CD4-positive, alpha-beta T cell treated with Interleukin-6 for 4 hours (primary cell): ENCODE data around the gene ZSWIM3.
"Not testable (repeated sequence)": the region's sequence is repeated elsewhere in the genome, so short reads cannot be mapped to it uniquely, and the experiment has no call there.

Experiments
- DNase-seq: peaks from one replicate; pipeline ENCODE4 v3.0.0-alpha.2; 2020; ENCODE audit warnings: mixed read lengths

Gene ZSWIM3

GRCh38 chr20:45861221-45862075 lies 4.0 kb downstream of the ZSWIM3 start:
- DNase-seq = no peak

GRCh38 chr20:45863543-45864470 lies 6.4 kb downstream of the ZSWIM3 start:
- DNase-seq = no peak

- no peak for DNase-seq
Measured at GRCh38 chr20:45866454-45866853, 9.0 kb downstream of the ZSWIM3 start.

GRCh38 chr20:45867136-45867818 lies 9.9 kb downstream of the ZSWIM3 start:
- no peak for DNase-seq

GRCh38 chr20:45867819-45868176 lies 10.4 kb downstream of the ZSWIM3 start:
- no peak for DNase-seq

- no peak for DNase-seq
Measured at GRCh38 chr20:45872626-45873025, 15.2 kb downstream of the ZSWIM3 start.

GRCh38 chr20:45873409-45874103 lies 16.1 kb downstream of the ZSWIM3 start:
- DNase-seq = no peak

GRCh38 chr20:45874104-45874481 lies 16.7 kb downstream of the ZSWIM3 start:
- DNase-seq = not testable (repeated sequence)

GRCh38 chr20:45874576-45874975 lies 17.2 kb downstream of the ZSWIM3 start:
- no peak for DNase-seq

GRCh38 chr20:45878076-45878761 lies 20.8 kb downstream of the ZSWIM3 start:
- no peak for DNase-seq

- peak; percentile 99 for DNase-seq
Measured at GRCh38 chr20:45880988-45881788, 23.8 kb downstream of the ZSWIM3 start, which contains the start of gene ZSWIM1. Gene ZSWIM1, plus strand, starts transcription at chr20:45881227. Its CDS starts 1,366 bp downstream, at chr20:45882593.

GRCh38 chr20:45882469-45883099 lies 25.2 kb downstream of the ZSWIM3 start:
- DNase-seq = no peak

GRCh38 chr20:45883100-45883469 lies 25.7 kb downstream of the ZSWIM3 start:
- DNase-seq = no peak

GRCh38 chr20:45886590-45887345 lies 29.4 kb downstream of the ZSWIM3 start:
- no peak for DNase-seq

GRCh38 chr20:45887346-45887715 lies 29.9 kb downstream of the ZSWIM3 start, which contains the start of gene SPATA25:
Gene SPATA25, minus strand, starts transcription at chr20:45887622. Its CDS starts 32 bp downstream, at chr20:45887590.
- no peak for DNase-seq

- DNase-seq = no peak
Measured at GRCh38 chr20:45888681-45889080, 31.3 kb downstream of the ZSWIM3 start.

- DNase-seq = peak; percentile 65
Measured at GRCh38 chr20:45890077-45890984, 32.9 kb downstream of the ZSWIM3 start.
